ENCODE measurements around the gene PTPRG. TPM values are rescaled to one million over a fixed set of nuclear protein-coding genes. Genes with fewer than 3 reads are reported as not detected.

Gene PTPRG
- polyA plus RNA-seq, 3 donors: not detected

DNA sequence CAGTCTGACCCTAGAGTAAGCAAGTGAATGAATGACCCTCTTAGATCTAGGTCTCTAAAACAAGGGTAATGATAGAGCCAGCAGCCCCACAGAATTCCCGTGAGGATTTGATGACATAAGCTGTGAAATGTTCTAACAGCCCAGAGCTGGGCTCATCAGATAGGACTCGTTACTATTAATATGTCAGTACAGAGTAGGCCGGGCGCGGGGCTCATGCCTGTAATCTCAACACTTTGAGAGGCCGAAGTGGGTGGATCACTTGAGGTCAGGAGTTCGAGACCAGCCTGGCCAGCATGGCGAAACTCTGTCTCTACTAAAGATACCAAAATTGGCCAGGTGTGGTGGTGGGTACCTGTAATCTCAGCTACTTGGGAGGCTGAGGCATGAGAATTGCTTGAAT, 621.7 kb downstream of the PTPRG start:
- H3K4me3 Mint-ChIP-seq: no peak overlapping the region
- Histone ChIP-seq H3K9ac (ENCODE audit: insufficient read depth, low read length, poor library complexity, severe bottlenecking) (no peak overlapping the region), H3K4me1 (ENCODE audit: control insufficient read depth in 1 of 2, insufficient read depth in 2 of 2, low read length in 2 of 2) (peaks cover 0 to 9% of the 10 kb centered on the region in 2 donors), H3K36me3 (replicated peaks in 1 of 2; ENCODE audit: control insufficient read depth in 1 of 2, insufficient read depth in 2 of 2, low read length in 2 of 2) (no peaks in the 10 kb centered on the region), H3K27me3 (ENCODE audit: control insufficient read depth in 2 of 2, insufficient read depth in 2 of 2, low read length in 2 of 2) (no peaks in the 10 kb centered on the region), H2AFZ (ENCODE audit: insufficient read depth, low read depth, low read length, poor library complexity, severe bottlenecking) (no peak overlapping the region), H3K79me2 (ENCODE audit: insufficient read depth, low read length) (no peaks in the 10 kb centered on the region), H4K20me1 (ENCODE audit: insufficient read depth, low read length) (no peaks in the 10 kb centered on the region), H3K9me3 (replicated peaks in 1 of 2; ENCODE audit: control insufficient read depth in 1 of 2, insufficient read depth in 1 of 2, low read length in 2 of 2) (no peaks in the 10 kb centered on the region), H3K4me2 (replicated peaks; ENCODE audit: extremely low read depth, low read length, poor library complexity, severe bottlenecking) (no peak overlapping the region), H3K27ac (ENCODE audit: low read depth in 1 of 2, low read length in 2 of 2) (no peak overlapping the region), H3K4me3 (replicated peaks in 1 of 3; ENCODE audit: low read depth in 2 of 3, low read length in 3 of 3) (no peak overlapping the region)
- TF ChIP-seq, protein P1, sequence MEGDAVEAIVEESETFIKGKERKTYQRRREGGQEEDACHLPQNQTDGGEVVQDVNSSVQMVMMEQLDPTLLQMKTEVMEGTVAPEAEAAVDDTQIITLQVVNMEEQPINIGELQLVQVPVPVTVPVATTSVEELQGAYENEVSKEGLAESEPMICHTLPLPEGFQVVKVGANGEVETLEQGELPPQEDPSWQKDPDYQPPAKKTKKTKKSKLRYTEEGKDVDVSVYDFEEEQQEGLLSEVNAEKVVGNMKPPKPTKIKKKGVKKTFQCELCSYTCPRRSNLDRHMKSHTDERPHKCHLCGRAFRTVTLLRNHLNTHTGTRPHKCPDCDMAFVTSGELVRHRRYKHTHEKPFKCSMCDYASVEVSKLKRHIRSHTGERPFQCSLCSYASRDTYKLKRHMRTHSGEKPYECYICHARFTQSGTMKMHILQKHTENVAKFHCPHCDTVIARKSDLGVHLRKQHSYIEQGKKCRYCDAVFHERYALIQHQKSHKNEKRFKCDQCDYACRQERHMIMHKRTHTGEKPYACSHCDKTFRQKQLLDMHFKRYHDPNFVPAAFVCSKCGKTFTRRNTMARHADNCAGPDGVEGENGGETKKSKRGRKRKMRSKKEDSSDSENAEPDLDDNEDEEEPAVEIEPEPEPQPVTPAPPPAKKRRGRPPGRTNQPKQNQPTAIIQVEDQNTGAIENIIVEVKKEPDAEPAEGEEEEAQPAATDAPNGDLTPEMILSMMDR (IDR thresholded peaks at IDR 0.05): no peak
- intact Hi-C loops (cut with micrococcal nuclease): no loop called here
- peaks cover 0 to 1% (median 0%) of the 10 kb centered on the region in 7 donors for H3K9me3 Mint-ChIP-seq
- no peaks in the 10 kb centered on the region for H3K36me3 Mint-ChIP-seq
- no peak for DNase-seq
- peaks cover 0 to 10% (median 2%) of the 10 kb centered on the region in 3 donors for H3K27me3 Mint-ChIP-seq (ENCODE audit: low read depth in 3 of 3)
- H3K4me1 Mint-ChIP-seq: peaks cover 9% of the 10 kb centered on the region
- 90% methylated on average over 7 of the region's 8 CpGs for WGBS (ENCODE audit: insufficient coverage)
- no peak overlapping the region for H3K27ac Mint-ChIP-seq

DNA sequence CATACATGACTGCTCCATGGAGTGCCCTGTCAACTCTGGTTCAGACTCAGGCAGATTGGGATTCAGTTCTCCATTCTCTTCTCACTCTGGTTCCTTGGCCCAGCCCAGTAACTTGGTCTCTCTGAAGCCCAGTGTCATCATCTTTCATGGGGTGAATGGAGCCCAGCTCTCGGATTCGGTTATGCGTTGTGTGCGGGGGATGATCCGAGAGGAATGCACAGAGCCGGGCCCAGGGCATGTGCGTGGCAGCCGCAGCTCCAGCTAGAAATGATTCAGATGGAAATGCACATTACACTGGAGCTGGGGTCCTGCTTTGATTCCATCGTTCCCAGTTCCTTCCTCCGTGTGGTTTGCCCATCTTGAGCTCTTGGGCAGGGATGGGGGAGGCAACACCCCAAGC, 622.6 kb downstream of the PTPRG start:
- no peaks in the 10 kb centered on the region for H3K79me2 ChIP-seq (ENCODE audit: insufficient read depth, low read length)
- Mint-ChIP-seq H3K36me3 (no peaks in the 10 kb centered on the region), H3K4me1 (peaks cover 16% of the 10 kb centered on the region), H3K4me3 (no peak overlapping the region), H3K27me3 (ENCODE audit: low read depth in 3 of 3) (peaks cover 0 to 10% (median 2%) of the 10 kb centered on the region in 3 donors), H3K27ac (no peak overlapping the region), H3K9me3 (peaks cover 0 to 1% (median 0%) of the 10 kb centered on the region in 7 donors)
- peaks cover 4 to 13% of the 10 kb centered on the region in 2 donors for H3K4me1 ChIP-seq (ENCODE audit: control insufficient read depth in 1 of 2, insufficient read depth in 2 of 2, low read length in 2 of 2)
- H3K27me3 ChIP-seq (ENCODE audit: control insufficient read depth in 2 of 2, insufficient read depth in 2 of 2, low read length in 2 of 2): no peaks in the 10 kb centered on the region
- no peaks in the 10 kb centered on the region for H3K36me3 ChIP-seq (replicated peaks in 1 of 2; ENCODE audit: control insufficient read depth in 1 of 2, insufficient read depth in 2 of 2, low read length in 2 of 2)
- no peaks in the 10 kb centered on the region for H4K20me1 ChIP-seq (ENCODE audit: insufficient read depth, low read length)
- H3K4me2 ChIP-seq (replicated peaks; ENCODE audit: extremely low read depth, low read length, poor library complexity, severe bottlenecking): no peak overlapping the region
- intact Hi-C loops (cut with micrococcal nuclease): no loop called here
- H3K9ac ChIP-seq (ENCODE audit: insufficient read depth, low read length, poor library complexity, severe bottlenecking): no peak overlapping the region
- H3K27ac ChIP-seq (ENCODE audit: low read depth in 1 of 2, low read length in 2 of 2): no peak overlapping the region
- no peaks in the 10 kb centered on the region for H3K9me3 ChIP-seq (replicated peaks in 1 of 2; ENCODE audit: control insufficient read depth in 1 of 2, insufficient read depth in 1 of 2, low read length in 2 of 2)
- H3K4me3 ChIP-seq (replicated peaks in 1 of 3; ENCODE audit: low read depth in 2 of 3, low read length in 3 of 3): no peak overlapping the region
- WGBS (ENCODE audit: insufficient coverage): 84% methylated on average over 9 of the region's 10 CpGs
- H2AFZ ChIP-seq (ENCODE audit: insufficient read depth, low read depth, low read length, poor library complexity, severe bottlenecking): no peak overlapping the region
- no peak for DNase-seq
- TF ChIP-seq, protein P1 (IDR thresholded peaks at IDR 0.05): no peak
